SK-N-MC (cell line): ENCODE results near the gene ITIH1.

ENCODE experiments used
- EZH2 ChIP-seq: fragments of 200-600 bp; sonication (generic); IDR thresholded peaks from one replicate; pipeline ENCODE4 v1.6.1; 2017; ENCODE audit warnings: antibody characterized with exemption
- POLR2AphosphoS5 ChIP-seq: IDR thresholded peaks from 2 replicates; pipeline ENCODE4 v1.6.1; 2012; ENCODE audit warnings: mild to moderate bottlenecking, low read depth, low read length, borderline replicate concordance

- no peak for TF ChIP-seq POLR2AphosphoS5
- TF ChIP-seq EZH2: no peak
These were observed 46.6 kb downstream of the ITIH1 start for GRCh38 chr3:52824037-52824436.
